NT2/D1 (cell line): ENCODE results near the gene CMTM4.

Source experiments
- DNase-seq: peaks from one replicate; pipeline ENCODE4 v3.0.0-alpha.2; 2011; ENCODE audit warnings: low read depth, low spot score
- H3K27me3 ChIP-seq: 2 replicates; pipeline ENCODE4 v1.6.0; 2011; ENCODE audit warnings: mild to moderate bottlenecking; ENCODE audit not compliant: insufficient read length, insufficient read depth
- H3K36me3 ChIP-seq: 2 replicates; pipeline ENCODE4 v1.6.1; 2011; ENCODE audit warnings: mild to moderate bottlenecking, low read length, mixed read lengths; ENCODE audit not compliant: insufficient read depth, insufficient read length
- H3K4me1 ChIP-seq: 2 replicates; pipeline ENCODE4 v1.5.1; 2011; ENCODE audit not compliant: insufficient read depth, insufficient read length
- H3K4me3 ChIP-seq: 2 replicates; pipeline ENCODE4 v1.5.1; 2011; ENCODE audit warnings: low read depth; ENCODE audit not compliant: insufficient read length
- H3K9ac ChIP-seq: 2 replicates; pipeline ENCODE4 v1.6.0; 2011; ENCODE audit warnings: low read depth; ENCODE audit not compliant: insufficient read length
- H3K9me3 ChIP-seq: 2 replicates; pipeline ENCODE4 v1.5.1; 2011; ENCODE audit warnings: mild to moderate bottlenecking, low read length; ENCODE audit not compliant: insufficient read depth
- SUZ12 ChIP-seq: IDR thresholded peaks from 2 replicates; pipeline ENCODE4 v1.6.1; 2011; ENCODE audit not compliant: insufficient read length, insufficient read depth; ENCODE audit errors: extremely low read depth
- YY1 ChIP-seq: IDR thresholded peaks from 2 replicates; pipeline ENCODE4 v1.6.1; 2011; ENCODE audit not compliant: insufficient read length, insufficient read depth
- ZNF274 ChIP-seq: IDR thresholded peaks from 2 replicates; pipeline ENCODE4 v1.6.1; 2011; ENCODE audit warnings: mild to moderate bottlenecking, low read depth, low read length

The CMTM4 gene

DNA sequence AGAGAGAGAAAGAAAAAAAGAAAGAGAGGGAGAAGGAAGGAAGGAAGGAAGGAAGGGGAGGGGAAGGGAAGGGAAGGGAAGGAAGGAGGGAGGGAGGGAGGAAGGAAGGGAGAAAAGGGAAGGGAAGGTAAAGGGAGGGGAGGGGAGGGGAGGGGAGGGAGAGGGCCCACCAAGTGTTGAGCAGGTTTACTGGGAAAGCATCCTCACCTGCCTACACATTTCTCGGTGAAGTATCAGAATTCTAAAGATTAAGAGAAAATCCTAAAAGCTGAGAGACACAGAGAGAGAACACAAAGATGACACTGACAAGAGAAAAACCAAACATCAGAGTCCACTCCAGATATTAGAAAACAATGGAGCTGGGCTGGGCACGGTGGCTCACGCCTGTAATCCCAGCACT lies 104.3 kb downstream of the CMTM4 start:
- Histone ChIP-seq H3K27me3 (no peaks in the 10 kb centered on the region), H3K4me3 (no peak overlapping the region), H3K9me3 (no peaks in the 10 kb centered on the region), H3K36me3 (no peaks in the 10 kb centered on the region), H3K4me1 (peaks cover 3% of the 10 kb centered on the region), H3K9ac (no peak overlapping the region)
- DNase-seq: no peak
- TF ChIP-seq SUZ12 (no peak), ZNF274 (no peak), YY1 (no peak)

DNA sequence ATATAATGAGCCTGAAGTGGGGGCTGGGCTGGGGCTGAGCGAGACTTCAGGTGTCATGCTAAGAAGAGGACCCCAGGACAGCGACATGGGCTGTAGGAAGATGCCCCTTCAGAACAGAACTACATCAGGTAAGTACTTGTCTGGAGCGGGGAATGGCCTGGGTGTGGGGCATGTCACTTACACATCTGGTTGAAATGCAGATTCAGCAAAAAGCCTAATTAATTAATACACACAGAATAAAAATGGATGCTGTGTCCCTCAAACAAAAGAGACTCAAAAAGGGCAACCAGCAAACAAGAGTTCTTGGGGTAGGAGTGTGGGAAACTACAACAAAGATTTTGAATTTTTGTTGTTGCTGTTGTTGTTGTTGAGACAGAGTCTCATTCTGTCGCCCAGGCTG lies 105.5 kb downstream of the CMTM4 start:
- TF ChIP-seq SUZ12 (no peak), ZNF274 (no peak), YY1 (no peak)
- H3K27me3 ChIP-seq: no peaks in the 10 kb centered on the region
- H3K9me3 ChIP-seq: no peaks in the 10 kb centered on the region
- no peak overlapping the region for H3K4me3 ChIP-seq
- DNase-seq: no peak
- H3K4me1 ChIP-seq: peaks cover 3% of the 10 kb centered on the region
- H3K9ac ChIP-seq: no peak overlapping the region
- no peaks in the 10 kb centered on the region for H3K36me3 ChIP-seq

- DNase-seq: no peak
- H3K9ac ChIP-seq: no peak overlapping the region
- TF ChIP-seq SUZ12: no peak
- TF ChIP-seq YY1: no peak
- TF ChIP-seq ZNF274: no peak
- H3K4me1 ChIP-seq: peaks cover 6% of the 10 kb centered on the region
- H3K4me3 ChIP-seq: no peak overlapping the region
- H3K36me3 ChIP-seq: no peaks in the 10 kb centered on the region
- no peaks in the 10 kb centered on the region for H3K9me3 ChIP-seq
- no peaks in the 10 kb centered on the region for H3K27me3 ChIP-seq
These were observed 106.2 kb downstream of the CMTM4 start for GRCh38 chr16:66590322-66590721.

DNA sequence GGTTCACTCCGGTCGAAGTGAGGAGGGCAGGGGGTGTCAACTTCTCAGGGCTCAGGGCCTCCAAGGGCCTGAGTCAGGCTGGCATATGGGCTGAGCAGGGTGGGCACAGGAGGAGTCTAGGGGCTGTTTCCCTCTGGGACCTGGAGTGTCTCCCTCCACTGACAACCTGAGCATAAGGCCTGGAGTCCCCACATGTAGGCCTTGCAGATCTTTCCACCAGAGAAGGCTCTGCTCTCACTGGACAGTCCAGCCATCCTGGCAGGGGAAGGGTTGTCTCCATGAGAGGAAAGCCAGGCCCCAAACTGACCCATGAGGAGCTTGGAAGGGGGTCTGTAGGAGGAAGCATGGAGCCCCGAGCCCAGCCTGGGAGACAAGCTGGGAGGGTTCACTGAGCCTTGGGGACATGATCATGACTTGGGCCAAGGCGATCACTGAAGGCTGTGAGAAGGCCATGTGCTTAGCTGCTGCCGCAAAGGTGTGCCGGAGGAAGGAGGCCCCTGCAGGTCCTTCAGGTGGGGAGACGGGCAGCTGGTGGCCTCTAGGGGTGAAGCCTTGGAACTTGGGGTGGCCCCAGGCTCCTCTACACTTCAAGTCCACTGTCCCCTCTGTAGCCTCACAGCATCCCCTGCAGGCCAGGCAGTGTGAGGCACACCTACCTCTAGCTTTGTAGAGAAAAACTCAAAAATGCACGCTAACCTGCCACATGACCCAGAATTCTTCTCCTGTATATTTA lies 107.4 kb downstream of the CMTM4 start:
- TF ChIP-seq YY1 (no peak), ZNF274 (no peak), SUZ12 (no peak)
- H3K9me3 ChIP-seq: no peaks in the 10 kb centered on the region
- no peak overlapping the region for H3K9ac ChIP-seq
- H3K36me3 ChIP-seq: no peaks in the 10 kb centered on the region
- H3K4me1 ChIP-seq: peaks cover 6% of the 10 kb centered on the region
- peak; percentile 42 for DNase-seq
- H3K4me3 ChIP-seq: no peak overlapping the region
- no peaks in the 10 kb centered on the region for H3K27me3 ChIP-seq

DNA sequence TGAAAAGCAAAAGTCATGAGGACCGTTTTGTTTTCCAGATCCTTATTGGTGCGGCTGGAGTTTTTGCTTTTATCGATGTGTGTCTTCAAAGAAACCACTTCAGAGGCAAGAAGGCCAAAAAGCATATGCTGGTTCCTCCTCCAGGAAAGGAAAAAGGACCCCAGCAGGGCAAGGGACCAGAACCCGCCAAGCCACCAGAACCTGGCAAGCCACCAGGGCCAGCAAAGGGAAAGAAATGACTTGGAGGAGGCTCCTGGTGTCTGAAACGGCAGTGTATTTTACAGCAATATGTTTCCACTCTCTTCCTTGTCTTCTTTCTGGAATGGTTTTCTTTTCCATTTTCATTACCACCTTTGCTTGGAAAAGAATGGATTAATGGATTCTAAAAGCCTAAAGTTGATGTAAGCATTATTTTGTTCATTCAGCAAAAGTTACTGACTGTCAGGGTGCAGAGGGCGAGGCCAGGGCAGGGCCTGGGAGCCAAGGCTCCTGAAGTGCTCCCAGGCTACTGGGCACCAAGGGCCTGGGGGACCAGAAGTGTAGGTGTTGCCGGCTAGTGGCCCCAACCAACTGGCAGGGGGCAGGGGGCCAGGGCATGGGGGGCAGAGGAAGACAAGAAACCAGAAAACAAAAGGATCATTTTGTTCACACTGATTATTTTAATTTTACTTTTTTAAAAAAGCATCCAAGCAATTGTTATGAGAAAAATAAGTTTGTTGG lies 108.5 kb downstream of the CMTM4 start:
- TF ChIP-seq ZNF274: no peak
- TF ChIP-seq YY1: no peak
- no peak for TF ChIP-seq SUZ12
- H3K9ac ChIP-seq: no peak overlapping the region
- H3K27me3 ChIP-seq: no peaks in the 10 kb centered on the region
- no peaks in the 10 kb centered on the region for H3K9me3 ChIP-seq
- peaks cover 6% of the 10 kb centered on the region for H3K4me1 ChIP-seq
- H3K4me3 ChIP-seq: no peak overlapping the region
- no peaks in the 10 kb centered on the region for H3K36me3 ChIP-seq
- no peak for DNase-seq

DNA sequence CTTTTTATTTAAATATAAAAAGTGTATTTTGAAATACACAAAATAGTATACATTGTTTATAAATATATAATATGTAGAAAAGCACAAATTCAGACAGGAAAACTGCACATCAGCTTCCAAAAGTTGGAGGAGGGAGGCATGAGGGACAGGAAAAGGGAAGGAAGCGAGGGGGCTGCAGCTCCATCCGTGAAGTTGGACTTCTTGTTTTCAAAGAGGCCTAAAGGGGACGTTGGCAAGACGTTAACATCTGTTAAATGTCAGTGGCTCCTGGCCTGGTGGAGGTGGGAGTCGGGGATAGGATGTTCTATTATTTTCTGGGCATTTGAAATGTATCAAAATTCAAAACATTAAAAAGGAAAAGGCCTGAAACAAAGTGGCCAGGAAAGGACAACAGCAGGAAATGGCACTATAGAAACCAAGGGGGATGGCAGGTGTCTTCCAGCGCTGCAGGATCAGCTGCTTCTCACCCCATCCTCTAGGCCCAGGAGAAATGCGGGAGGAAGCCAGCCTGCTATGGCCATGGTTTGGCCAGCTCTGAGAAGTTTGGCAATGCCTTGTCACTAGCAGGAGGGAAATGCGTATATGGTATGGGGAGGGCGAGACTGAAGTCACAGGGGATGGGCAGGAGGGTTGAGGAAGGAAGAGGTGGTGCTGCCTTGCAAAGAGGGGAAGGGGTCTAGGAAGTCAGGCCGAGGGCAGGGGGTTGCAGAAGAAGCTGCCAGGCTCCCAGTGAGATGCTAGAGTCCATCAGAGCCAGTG lies 110.9 kb downstream of the CMTM4 start:
- no peak overlapping the region for H3K9ac ChIP-seq
- H3K9me3 ChIP-seq: no peaks in the 10 kb centered on the region
- no peak for DNase-seq
- H3K36me3 ChIP-seq: no peaks in the 10 kb centered on the region
- H3K4me3 ChIP-seq: no peak overlapping the region
- no peaks in the 10 kb centered on the region for H3K27me3 ChIP-seq
- H3K4me1 ChIP-seq: peaks cover 5% of the 10 kb centered on the region
- TF ChIP-seq ZNF274 (no peak), SUZ12 (no peak), YY1 (no peak)
